WTC11 (cell line): ENCODE measurements around the gene PRDX2.

Experiments used
- EMX1 ChIP-seq: fragments of 250-450 bp; sonication (Bioruptor Pico); IDR thresholded peaks from 2 replicates; pipeline ENCODE4 v1.8.0; 2021; ENCODE audit warnings: mild to moderate bottlenecking
- FOXP1 ChIP-seq: sonication (generic); formaldehyde crosslinking; IDR thresholded peaks from 2 replicates; pipeline ENCODE4 v1.8.0; 2022; ENCODE audit warnings: missing genetic modification reagents, mild to moderate bottlenecking, moderate library complexity, borderline replicate concordance
- KAT7 ChIP-seq: sonication (generic); formaldehyde crosslinking; IDR thresholded peaks from 2 replicates; pipeline ENCODE4 v1.8.1; 2023; ENCODE audit warnings: missing genetic modification reagents, mild to moderate bottlenecking, borderline replicate concordance
- NFE2L1 ChIP-seq: sonication (generic); formaldehyde crosslinking; IDR thresholded peaks from 2 replicates; pipeline ENCODE4 v1.8.1; 2023; ENCODE audit warnings: missing genetic modification reagents
- TEAD4 ChIP-seq: sonication (generic); formaldehyde crosslinking; IDR thresholded peaks from 2 replicates; pipeline ENCODE4 v1.8.0; 2022; ENCODE audit warnings: mild to moderate bottlenecking, missing genetic modification reagents
- TF ChIP-seq, protein P1 (sequence below): fragments of 200-600 bp; IDR thresholded peaks from 2 replicates; pipeline ENCODE4 v1.8.0; 2022; ENCODE audit warnings: antibody characterized with exemption
- TF ChIP-seq, protein P2 (sequence below): sonication (generic); formaldehyde crosslinking; IDR thresholded peaks from 2 replicates; pipeline ENCODE4 v1.8.1; 2022; ENCODE audit warnings: mild to moderate bottlenecking, moderate library complexity, missing genetic modification reagents
- TF ChIP-seq, protein P3 (sequence below): sonication (generic); formaldehyde crosslinking; IDR thresholded peaks from 2 replicates; pipeline ENCODE4 v1.8.1; 2023; ENCODE audit warnings: mild to moderate bottlenecking, missing genetic modification reagents, moderate library complexity

DNA sequence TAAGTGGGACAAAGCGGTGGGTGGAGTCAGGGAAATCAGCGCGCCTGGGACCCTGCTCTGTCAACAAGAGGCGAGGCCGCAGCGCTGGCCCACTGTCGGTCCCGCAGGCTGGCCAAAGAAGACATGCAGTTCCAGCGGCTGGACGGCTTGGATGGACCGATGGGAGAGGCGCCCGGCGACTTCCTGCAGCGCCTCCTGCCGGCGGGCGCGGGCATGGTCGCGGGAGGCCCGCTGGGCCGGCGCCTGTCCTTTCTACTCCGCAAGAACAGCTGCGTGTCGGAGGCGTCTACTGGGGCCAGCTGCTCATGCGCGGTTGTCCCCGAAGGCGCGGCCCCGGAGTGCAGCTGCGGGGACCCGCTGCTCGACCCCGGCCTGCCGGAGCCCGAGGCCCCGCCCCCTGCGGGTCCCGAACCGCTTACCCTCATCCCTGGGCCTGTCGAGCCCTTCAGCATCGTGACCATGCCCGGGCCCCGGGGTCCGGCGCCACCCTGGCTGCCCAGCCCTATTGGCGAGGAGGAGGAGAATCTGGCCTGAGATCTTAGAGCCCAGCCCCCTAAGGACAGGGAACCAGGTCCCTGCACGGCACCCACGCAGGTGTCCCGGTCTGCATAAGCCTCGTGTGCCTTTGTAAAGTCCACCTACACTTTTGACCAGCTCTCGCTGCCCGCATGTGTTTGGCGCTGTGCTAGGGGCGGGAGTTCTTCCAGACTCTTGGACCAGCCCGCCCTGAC, 43.9 kb downstream of the PRDX2 start:
- TF ChIP-seq, protein P1, sequence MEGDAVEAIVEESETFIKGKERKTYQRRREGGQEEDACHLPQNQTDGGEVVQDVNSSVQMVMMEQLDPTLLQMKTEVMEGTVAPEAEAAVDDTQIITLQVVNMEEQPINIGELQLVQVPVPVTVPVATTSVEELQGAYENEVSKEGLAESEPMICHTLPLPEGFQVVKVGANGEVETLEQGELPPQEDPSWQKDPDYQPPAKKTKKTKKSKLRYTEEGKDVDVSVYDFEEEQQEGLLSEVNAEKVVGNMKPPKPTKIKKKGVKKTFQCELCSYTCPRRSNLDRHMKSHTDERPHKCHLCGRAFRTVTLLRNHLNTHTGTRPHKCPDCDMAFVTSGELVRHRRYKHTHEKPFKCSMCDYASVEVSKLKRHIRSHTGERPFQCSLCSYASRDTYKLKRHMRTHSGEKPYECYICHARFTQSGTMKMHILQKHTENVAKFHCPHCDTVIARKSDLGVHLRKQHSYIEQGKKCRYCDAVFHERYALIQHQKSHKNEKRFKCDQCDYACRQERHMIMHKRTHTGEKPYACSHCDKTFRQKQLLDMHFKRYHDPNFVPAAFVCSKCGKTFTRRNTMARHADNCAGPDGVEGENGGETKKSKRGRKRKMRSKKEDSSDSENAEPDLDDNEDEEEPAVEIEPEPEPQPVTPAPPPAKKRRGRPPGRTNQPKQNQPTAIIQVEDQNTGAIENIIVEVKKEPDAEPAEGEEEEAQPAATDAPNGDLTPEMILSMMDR = peak; percentile 96
- TF ChIP-seq EMX1 (CRISPR knock-in tag) = peak; percentile 80; the same call in 1 of the 2 replicates
- TF ChIP-seq TEAD4 (CRISPR knock-in tag) = no peak
- TF ChIP-seq, protein P2, sequence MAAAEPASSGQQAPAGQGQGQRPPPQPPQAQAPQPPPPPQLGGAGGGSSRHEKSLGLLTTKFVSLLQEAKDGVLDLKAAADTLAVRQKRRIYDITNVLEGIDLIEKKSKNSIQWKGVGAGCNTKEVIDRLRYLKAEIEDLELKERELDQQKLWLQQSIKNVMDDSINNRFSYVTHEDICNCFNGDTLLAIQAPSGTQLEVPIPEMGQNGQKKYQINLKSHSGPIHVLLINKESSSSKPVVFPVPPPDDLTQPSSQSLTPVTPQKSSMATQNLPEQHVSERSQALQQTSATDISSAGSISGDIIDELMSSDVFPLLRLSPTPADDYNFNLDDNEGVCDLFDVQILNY (CRISPR knock-in tag) = no peak
- no peak for TF ChIP-seq NFE2L1 (CRISPR knock-in tag)
- TF ChIP-seq KAT7 (CRISPR knock-in tag) = 0 out of 2 replicates have a peak, but pooled peaks have one; percentile 76
- TF ChIP-seq FOXP1 (CRISPR knock-in tag) = peak; percentile 18; the same call in 1 of the 2 replicates
- TF ChIP-seq, protein P3, sequence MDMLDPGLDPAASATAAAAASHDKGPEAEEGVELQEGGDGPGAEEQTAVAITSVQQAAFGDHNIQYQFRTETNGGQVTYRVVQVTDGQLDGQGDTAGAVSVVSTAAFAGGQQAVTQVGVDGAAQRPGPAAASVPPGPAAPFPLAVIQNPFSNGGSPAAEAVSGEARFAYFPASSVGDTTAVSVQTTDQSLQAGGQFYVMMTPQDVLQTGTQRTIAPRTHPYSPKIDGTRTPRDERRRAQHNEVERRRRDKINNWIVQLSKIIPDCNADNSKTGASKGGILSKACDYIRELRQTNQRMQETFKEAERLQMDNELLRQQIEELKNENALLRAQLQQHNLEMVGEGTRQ (CRISPR knock-in tag) = no peak
